K562 (cell line): Measurements from ENCODE around the gene SCG5. TPM values are rescaled to one million over a fixed set of nuclear protein-coding genes. Genes with fewer than 3 reads are reported as not detected.

ENCODE experiments used
- ATAC-seq: fragments of 200-7000 bp; cut with Tn5 transposase; 3 replicates; pipeline ENCODE4 v1.9.1; 2020; ENCODE audit warnings: moderate library complexity
- BruUV-seq: library from RNA; stranded (reverse); fragments of 400-500 nt; replicated peaks from 2 replicates; lab custom pipeline; 2021; lab: Mats Ljungman, UMichigan
- CTCF ChIA-PET: fragments of 300-600 bp; formaldehyde crosslinking; extraction: SDS; loops from one replicate; lab custom pipeline; 2021; ENCODE audit warnings: low intra/inter-chr PET ratio; lab: Yijun Ruan, JAX
- POLR2A ChIA-PET: fragments of 300-600, 350-650 bp; sonication (Branson Sonifier 250); formaldehyde crosslinking; extraction: SDS; loops from one replicate; lab custom pipeline; 2021; ENCODE audit warnings: antibody characterized with exemption, inconsistent platforms; lab: Yijun Ruan, JAX
- DNase-seq, 4 experiments: peaks; one replicate each; pipeline versions ENCODE4 v3.0.0 to v3.0.0-alpha.2; 2011 to 2018; ENCODE audit warnings: low spot score in 3 of 4, mixed read lengths in 3 of 4; ENCODE audit errors: extremely low read depth in 1 of 4
- FAIRE-seq: peaks from 2 replicates; lab custom pipeline; 2011; peaks lifted over from hg19 to GRCh38; lab: Jason Lieb, UNC
- H2AFZ ChIP-seq: 2 replicates; pipeline ENCODE4 v1.6.0; 2011; ENCODE audit warnings: low read depth, low read length, control low read depth, inconsistent platforms
- H3K27ac ChIP-seq: fragments of 200-600 bp; 3 replicates; pipeline ENCODE4 v1.8.0; 2011; ENCODE audit warnings: low read depth, mild to moderate bottlenecking, control low read depth, inconsistent platforms, low read length, moderate library complexity, mixed read lengths; ENCODE audit errors: extremely low read depth
- H3K27me3 ChIP-seq, 2 experiments: fragments of 300-600 bp in 1 of 2; 2 replicates in 1 of 2; 3 replicates in 1 of 2; pipeline versions ENCODE4 v1.6.0 to v1.8.0; 2011; ENCODE audit warnings: inconsistent platforms in 2 of 2, low read length in 2 of 2, mild to moderate bottlenecking in 1 of 2, mixed read lengths in 1 of 2, moderate library complexity in 1 of 2; ENCODE audit not compliant: control insufficient read depth in 2 of 2, insufficient read depth in 2 of 2
- H3K36me3 ChIP-seq: fragments of 300-600 bp; 3 replicates; pipeline ENCODE4 v1.8.0; 2011; ENCODE audit warnings: mild to moderate bottlenecking, low read length, inconsistent platforms; ENCODE audit not compliant: control insufficient read depth, insufficient read depth
- H3K4me1 ChIP-seq, 2 experiments: fragments of 200-600 bp in 1 of 2; replicated peaks in 1 of 2; 2 replicates in 1 of 2; 3 replicates in 1 of 2; pipeline versions ENCODE4 v1.5.1 to v1.8.0; 2011; ENCODE audit warnings: inconsistent platforms in 2 of 2, low read length in 2 of 2, mild to moderate bottlenecking in 1 of 2, mixed read lengths in 1 of 2, moderate library complexity in 1 of 2; ENCODE audit not compliant: control insufficient read depth in 2 of 2, insufficient read depth in 2 of 2
- H3K4me2 ChIP-seq: 2 replicates; pipeline ENCODE4 v1.6.1; 2011; ENCODE audit warnings: low read length, control low read depth, inconsistent platforms, mixed read lengths; ENCODE audit not compliant: insufficient read depth
- H3K4me3 ChIP-seq: fragments of 200-600 bp; sonication (generic), shearing (Covaris generic); 2 replicates; pipeline ENCODE4 v1.5.1; 2016; ENCODE audit warnings: control low read depth, inconsistent platforms
- H3K79me2 ChIP-seq: fragments of 200-600 bp; 3 replicates; pipeline ENCODE4 v1.8.0; 2011; ENCODE audit warnings: low read length, inconsistent platforms; ENCODE audit not compliant: control insufficient read depth, insufficient read depth
- H3K9ac ChIP-seq, 2 experiments: 2 replicates each; pipeline versions ENCODE4 v1.6.0 to v1.6.1; 2011; ENCODE audit warnings: low read depth in 2 of 2, low read length in 2 of 2, control low read depth in 1 of 2, inconsistent platforms in 1 of 2, mild to moderate bottlenecking in 1 of 2, mixed read lengths in 1 of 2; ENCODE audit not compliant: insufficient read depth in 1 of 2
- H3K9me1 ChIP-seq: one replicate; pipeline ENCODE4 v1.6.0; 2011; ENCODE audit warnings: inconsistent platforms, mild to moderate bottlenecking, low read length, moderate library complexity; ENCODE audit not compliant: control insufficient read depth, insufficient read depth
- H3K9me3 ChIP-seq: replicated peaks from 2 replicates; pipeline ENCODE4 v1.5.1; 2011; ENCODE audit warnings: low read depth, low read length, inconsistent platforms; ENCODE audit not compliant: control insufficient read depth, insufficient read depth
- H4K20me1 ChIP-seq: replicated peaks from 2 replicates; pipeline ENCODE4 v1.6.1; 2011; ENCODE audit warnings: low read length, inconsistent platforms, mixed read lengths; ENCODE audit not compliant: control insufficient read depth, insufficient read depth
- ELF4 ChIP-seq: fragments of 450-650 bp; formaldehyde crosslinking; IDR thresholded peaks from 2 replicates; pipeline ENCODE4 v1.4.0; 2022; ENCODE audit warnings: missing genetic modification characterization
- SUPT5H ChIP-seq: fragments of 450-650 bp; IDR thresholded peaks from 2 replicates; pipeline ENCODE4 v1.6.1; 2016
- TEAD4 ChIP-seq, 2 experiments: sonication (generic) in 1 of 2; formaldehyde crosslinking in 1 of 2; IDR thresholded peaks; 2 replicates each; pipeline versions ENCODE4 v1.6.1 to v1.8.0; 2012 to 2022; ENCODE audit warnings: borderline replicate concordance in 1 of 2, inconsistent platforms in 1 of 2, low read length in 1 of 2, mild to moderate bottlenecking in 1 of 2, missing genetic modification reagents in 1 of 2
- TSHZ1 ChIP-seq: fragments of 250-450 bp; sonication (Bioruptor Pico); IDR thresholded peaks from 2 replicates; pipeline ENCODE4 v1.4.0; 2020; ENCODE audit warnings: mild to moderate bottlenecking, moderate library complexity
- ZNF586 ChIP-seq: fragments of 450-650 bp; formaldehyde crosslinking; conservative IDR thresholded peaks from 2 replicates; pipeline ENCODE4 v1.4.0; 2020; ENCODE audit warnings: mild to moderate bottlenecking, moderate library complexity
- WGBS: fragments of 100-300 bp; shearing (Covaris generic); methylation state at CpG from one replicate; pipeline ENCODE4 v1.1.6; 2016; ENCODE audit warnings: low coverage, mixed read lengths; ENCODE audit not compliant: insufficient coverage; ENCODE audit errors: missing lambda C conversion rate; 5-methylcytosine and 5-hydroxymethylcytosine counted together
- in situ Hi-C: fragments of 300-500 bp; cut with MboI; formaldehyde crosslinking; loops from 4 replicates; pipeline ENCODE4 v1.15.0; 2018; ENCODE audit warnings: inconsistent platforms, mixed read lengths
- intact Hi-C: fragments of 100-400 bp; cut with micrococcal nuclease; formaldehyde crosslinking; loops from 2 replicates; pipeline ENCODE4 v1.14.2; 2022
- polyA plus RNA-seq, 8 experiments: library from polyadenylated mRNA; depleted of rRNA in 4 of 8; stranded (reverse) in 5 of 8; unstranded in 3 of 8; fragments of >200 nt; fragmentation: Nextera tagmentation in 2 of 8; fragmentation: Illumina TruSeq in 1 of 8; extraction: Ambion mirVana in 2 of 8; extraction: Trizol in 1 of 8; gene quantifications; 2 replicates each; pipeline versions ENCODE4 v1.2.1 to v1.2.3, GENCODE V29; 2011 to 2014; ENCODE audit warnings: inconsistent platforms in 1 of 8, missing spikeins in 1 of 8
- total RNA-seq, 7 experiments: library from RNA; depleted of rRNA in 6 of 7; stranded (reverse); fragments of >200 nt in 6 of 7; fragmentation: Illumina TruSeq in 2 of 7; extraction: Trizol in 2 of 7; gene quantifications; 2 replicates each; pipeline versions ENCODE4 v1.2.1 to v1.2.3, GENCODE V29; 2011 to 2021; ENCODE audit warnings: low replicate concordance in 1 of 7

Gene SCG5
- total and polyA plus RNA-seq, 9 of the 15 experiments (the other 6 are each of a cell fraction or from before 2014, with no cell fraction given): 0.06 to 0.76 (median 0.28) TPM; not detected in 2

- no peak for TF ChIP-seq ZNF586 (CRISPR knock-in tag)
- no peak for TF ChIP-seq ELF4 (CRISPR knock-in tag)
- TF ChIP-seq TSHZ1 (CRISPR knock-in tag): no peak
Measured at GRCh38 chr15:32636410-32636809, 5.1 kb upstream of the SCG5 start (continued).

- Histone ChIP-seq H3K9ac (no peak overlapping the region), H3K27ac (no peak overlapping the region), H3K4me2 (no peak overlapping the region), H3K4me1 (peaks cover 5 to 9% of the 10 kb centered on the region in 2 experiments; a peak in 4 of 5 replicates), H3K4me3 (no peak overlapping the region), H3K27me3 (no peaks in the 10 kb centered on the region), H3K36me3 (peaks cover 75% of the 10 kb centered on the region), H3K79me2 (peaks cover 3% of the 10 kb centered on the region; the same call in 2 of the 3 replicates), H3K9me1 (no peaks in the 10 kb centered on the region), H2AFZ (no peak overlapping the region), H4K20me1 (peaks cover 12% of the 10 kb centered on the region), H3K9me3 (no peaks in the 10 kb centered on the region)
- BruUV-seq: TSS peak; percentile 19
- no peak for FAIRE-seq
- TF ChIP-seq SUPT5H (peak; percentile 15; the same call in 1 of the 2 replicates), TEAD4 (IDR thresholded peaks at IDR 0.05; ENCODE audit: low read length) (no peak), TEAD4 (CRISPR knock-in tag; IDR thresholded peaks at IDR 0.05; ENCODE audit: borderline replicate concordance) (no peak)
- DNase-seq: no peak
- ChIA-PET CTCF (no interaction called here), POLR2A (no interaction called here)
- intact Hi-C loops: no loop called here
- no peak for ATAC-seq
- 89% methylated on average over 8 of the region's 8 CpGs for whole genome bisulfite sequencing
- in situ Hi-C loops: no loop called here
Measured at GRCh38 chr15:32636908-32637567, 4.5 kb upstream of the SCG5 start.
